ENCODE data around the gene NMNAT2.

- TF ChIP-seq EZH2phosphoT487 (IDR thresholded peaks at IDR 0.05; ENCODE audit: low read depth) (no peak), CTCF (IDR thresholded peaks at IDR 0.05; ENCODE audit: low read depth, low read length) (no peak)
These were observed 134.9 kb downstream of the NMNAT2 start for GRCh38 chr1:183283286-183283685.

Data from OCI-LY3 (cell line).